ENCODE data around the gene CEND1. TPM values are rescaled to one million over a fixed set of nuclear protein-coding genes. Genes with fewer than 3 reads are reported as not detected.
A peak's percentile ranks its signal among the peaks of the same experiment; 100 is the strongest.

The CEND1 gene
- total and polyA plus RNA-seq, 2 of the 13 experiments (the other 11 are each of a cell fraction or from before 2014, with no cell fraction given) = not detected

DNA sequence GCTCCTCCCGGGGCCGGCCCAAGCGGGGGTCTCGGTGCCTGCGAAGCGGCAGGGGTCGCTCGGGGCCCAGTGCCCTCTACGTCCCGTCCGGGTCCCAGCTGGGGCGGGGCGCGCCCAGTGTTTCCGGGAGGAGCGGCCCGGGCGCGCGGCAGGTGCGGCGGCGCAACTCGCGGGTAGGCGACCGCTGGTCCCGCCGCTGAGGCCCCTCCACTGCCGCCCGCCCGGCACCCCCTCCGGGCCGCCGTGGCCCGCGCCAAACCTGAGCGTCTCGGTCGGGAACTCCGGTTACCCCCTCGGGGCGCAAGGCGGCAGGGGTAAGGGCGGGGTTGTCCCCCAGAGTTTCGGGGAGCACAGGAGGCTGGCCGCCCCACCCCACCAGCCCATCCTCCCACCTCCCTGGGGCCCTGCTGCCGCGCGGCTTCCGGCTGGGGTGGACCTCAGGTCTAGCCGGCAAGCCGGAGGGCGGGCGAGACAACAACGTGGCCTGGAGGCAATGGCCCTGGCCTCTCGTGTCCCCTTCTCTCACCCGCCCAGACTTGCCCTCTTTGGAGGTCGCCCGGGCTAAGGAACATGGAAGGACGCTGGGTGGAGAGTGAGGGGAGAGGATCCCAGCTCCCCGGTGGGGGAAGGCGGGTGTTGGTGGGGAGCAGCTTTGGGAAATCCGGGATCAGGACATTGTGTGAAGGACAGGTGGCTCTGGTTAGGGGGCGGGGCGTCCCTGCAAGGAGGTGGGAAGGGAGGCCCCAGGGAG is 37.4 kb upstream of the CEND1 start (continued):
- TF ChIP-seq, protein P1, sequence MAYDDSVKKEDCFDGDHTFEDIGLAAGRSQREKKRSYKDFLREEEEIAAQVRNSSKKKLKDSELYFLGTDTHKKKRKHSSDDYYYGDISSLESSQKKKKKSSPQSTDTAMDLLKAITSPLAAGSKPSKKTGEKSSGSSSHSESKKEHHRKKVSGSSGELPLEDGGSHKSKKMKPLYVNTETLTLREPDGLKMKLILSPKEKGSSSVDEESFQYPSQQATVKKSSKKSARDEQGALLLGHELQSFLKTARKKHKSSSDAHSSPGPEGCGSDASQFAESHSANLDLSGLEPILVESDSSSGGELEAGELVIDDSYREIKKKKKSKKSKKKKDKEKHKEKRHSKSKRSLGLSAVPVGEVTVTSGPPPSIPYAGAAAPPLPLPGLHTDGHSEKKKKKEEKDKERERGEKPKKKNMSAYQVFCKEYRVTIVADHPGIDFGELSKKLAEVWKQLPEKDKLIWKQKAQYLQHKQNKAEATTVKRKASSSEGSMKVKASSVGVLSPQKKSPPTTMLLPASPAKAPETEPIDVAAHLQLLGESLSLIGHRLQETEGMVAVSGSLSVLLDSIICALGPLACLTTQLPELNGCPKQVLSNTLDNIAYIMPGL (CRISPR knock-in tag; IDR thresholded peaks at IDR 0.05; ENCODE audit: borderline replicate concordance in 1 of 2, low read depth in 1 of 2) = peak; percentile 55 to 65; a peak in 2 of 4 replicates
- TF ChIP-seq SRSF1 (optimal IDR thresholded peaks at IDR 0.05; ENCODE audit: low read depth, low read length) (no peak), ZNF891 (CRISPR knock-in tag; IDR thresholded peaks at IDR 0.05) (peak; percentile 50; the same call in 1 of the 2 replicates), HIVEP1 (CRISPR knock-in tag; IDR thresholded peaks at IDR 0.05) (peak; percentile 90), PHF21A (CRISPR knock-in tag; IDR thresholded peaks at IDR 0.05) (peak; percentile 58; the same call in 1 of the 2 replicates), ZNF550 (CRISPR knock-in tag; IDR thresholded peaks at IDR 0.05; ENCODE audit: borderline replicate concordance) (peak; percentile 89; the same call in 1 of the 2 replicates), ZNF781 (CRISPR knock-in tag; IDR thresholded peaks at IDR 0.05; ENCODE audit: borderline replicate concordance, not compliant biosample characterization) (peak; percentile 20), ZNF562 (CRISPR knock-in tag; IDR thresholded peaks at IDR 0.05; ENCODE audit: borderline replicate concordance) (no peak), CCAR2 (optimal IDR thresholded peaks at IDR 0.05; ENCODE audit: low read depth, low read length) (peak; percentile 48), SMARCE1 (IDR thresholded peaks at IDR 0.05; ENCODE audit: borderline replicate concordance) (no peak), ZNF770 (CRISPR knock-in tag; IDR thresholded peaks at IDR 0.05) (peak; percentile 39; the same call in 1 of the 2 replicates), ZNF773 (CRISPR knock-in tag; IDR thresholded peaks at IDR 0.05; ENCODE audit: borderline replicate concordance) (peak; percentile 43; the same call in 1 of the 2 replicates), GATAD1 (CRISPR knock-in tag; IDR thresholded peaks at IDR 0.05) (peak; percentile 68; the same call in 1 of the 2 replicates), MXD4 (CRISPR knock-in tag; IDR thresholded peaks at IDR 0.05) (peak; percentile 63; the same call in 1 of the 2 replicates), MYC (CRISPR knock-in tag; IDR thresholded peaks at IDR 0.05; ENCODE audit: borderline replicate concordance) (peak; percentile 85), KDM2A (CRISPR knock-in tag; IDR thresholded peaks at IDR 0.05; ENCODE audit: borderline replicate concordance, low read depth) (peak; percentile 76), ZNF343 (CRISPR knock-in tag; IDR thresholded peaks at IDR 0.05) (peak; percentile 76; the same call in 1 of the 2 replicates), ZNF317 (CRISPR knock-in tag; IDR thresholded peaks at IDR 0.05) (peak; percentile 21; the same call in 1 of the 2 replicates), GABPB1 (CRISPR knock-in tag; IDR thresholded peaks at IDR 0.05) (peak; percentile 91)

All from HepG2 (cell line).